ENCODE measurements around the gene MBD2. TPM values are rescaled to one million over a fixed set of nuclear protein-coding genes. Genes with fewer than 3 reads are reported as not detected.

MBD2 gene
- total RNA-seq, 1 donor from 2014 or later: 29.1 TPM

GRCh38 chr18:54203914-54204313 lies 20.6 kb downstream of the MBD2 start:
- no peak for ATAC-seq

DNA sequence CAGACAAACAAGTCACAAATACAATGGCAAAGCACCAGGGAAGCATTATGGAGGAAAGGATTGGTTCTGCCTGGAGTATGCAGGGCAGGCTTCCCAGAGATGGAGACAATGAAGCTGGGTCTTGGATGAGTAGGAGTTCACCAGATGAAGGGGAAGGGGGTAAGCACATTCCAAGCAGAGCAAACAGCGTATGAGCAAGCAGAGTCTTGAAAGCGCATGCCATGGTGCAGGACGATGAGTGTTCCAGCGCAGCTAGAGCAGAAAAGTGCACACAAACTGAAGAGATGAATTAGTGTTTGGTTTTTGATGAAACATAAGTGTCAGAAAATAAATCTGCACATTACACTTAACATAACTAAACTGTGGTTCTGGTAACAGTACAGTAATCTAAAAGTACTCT lies 21.6 kb downstream of the MBD2 start:
- ATAC-seq (no peak), DNase-seq (ENCODE audit: low spot score) (no peak)

More at GRCh38 chr18:54203914-54204313, 20.6 kb downstream of the MBD2 start:
- no peak for DNase-seq (ENCODE audit: low spot score)

DNA sequence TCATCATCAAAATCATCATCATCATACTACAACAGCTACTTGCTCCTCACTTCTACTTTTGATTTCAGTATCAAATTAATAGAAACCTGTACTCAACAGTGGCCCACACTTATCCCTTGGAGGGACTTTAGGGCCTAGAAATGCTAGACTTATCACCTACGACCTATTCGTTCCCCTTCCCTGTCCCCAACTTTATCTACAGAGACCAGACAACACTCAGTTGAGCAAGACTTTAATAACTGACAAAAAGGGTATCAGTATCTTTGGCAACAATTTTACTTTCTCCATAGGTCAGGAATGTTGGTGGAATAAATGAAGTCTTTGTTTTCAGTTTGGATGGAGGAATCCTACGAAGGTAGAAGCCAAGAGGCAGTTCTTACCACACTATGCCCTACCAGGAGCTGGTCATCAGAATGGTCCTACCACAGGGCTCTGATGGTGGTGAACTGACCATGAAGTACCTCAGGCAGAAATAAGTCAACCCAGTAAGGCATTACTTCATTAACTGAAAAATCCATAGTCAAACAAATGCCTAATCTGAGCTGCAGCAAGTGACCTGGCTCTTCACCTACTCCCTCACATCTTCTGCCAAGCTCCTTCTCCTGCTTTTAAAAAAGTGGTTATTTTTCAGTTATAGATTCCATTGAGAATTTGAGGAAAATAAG lies 26.6 kb downstream of the MBD2 start:
- no peak for DNase-seq (ENCODE audit: low spot score)
- ATAC-seq: peak; percentile 68

DNA sequence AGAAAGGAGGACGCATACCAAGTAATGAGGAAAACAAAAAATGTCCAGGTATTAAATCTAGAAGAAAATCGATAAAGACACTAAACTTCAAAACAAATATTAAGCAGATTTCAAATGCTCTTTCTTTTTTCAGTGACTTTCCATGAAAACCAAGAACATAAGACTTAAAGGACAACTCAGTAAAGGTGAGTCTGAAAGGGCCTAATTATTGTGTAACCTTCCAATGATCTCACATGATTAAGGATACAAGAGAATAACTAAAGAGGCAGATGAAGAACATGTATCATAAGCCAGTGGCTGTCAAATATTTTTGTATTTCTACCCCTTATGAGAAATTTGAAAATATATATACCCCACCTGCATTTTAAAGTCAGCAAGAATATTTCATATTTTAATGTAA lies 30.7 kb downstream of the MBD2 start:
- ATAC-seq (no peak), DNase-seq (ENCODE audit: low spot score) (no peak)

DNA sequence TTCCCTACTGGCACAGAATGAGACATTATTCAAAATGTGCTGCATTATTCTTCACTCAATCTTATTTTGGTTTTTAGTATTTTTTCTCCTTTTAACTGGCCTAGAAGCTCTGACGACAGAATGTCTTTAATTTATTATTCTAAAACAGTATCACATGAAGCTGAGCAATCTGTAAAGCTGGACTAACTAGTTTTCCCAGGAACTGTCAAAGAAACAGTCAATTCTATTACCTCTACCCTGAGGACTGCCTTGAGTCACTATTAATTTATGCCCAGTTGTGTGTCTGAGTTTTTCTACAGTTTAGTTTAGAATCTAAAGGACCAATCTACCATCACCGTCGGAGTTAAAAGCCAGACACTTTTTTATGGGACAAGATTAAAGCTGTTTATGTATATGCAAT lies 31.6 kb downstream of the MBD2 start:
- no peak for DNase-seq (ENCODE audit: low spot score)
- no peak for ATAC-seq

DNA sequence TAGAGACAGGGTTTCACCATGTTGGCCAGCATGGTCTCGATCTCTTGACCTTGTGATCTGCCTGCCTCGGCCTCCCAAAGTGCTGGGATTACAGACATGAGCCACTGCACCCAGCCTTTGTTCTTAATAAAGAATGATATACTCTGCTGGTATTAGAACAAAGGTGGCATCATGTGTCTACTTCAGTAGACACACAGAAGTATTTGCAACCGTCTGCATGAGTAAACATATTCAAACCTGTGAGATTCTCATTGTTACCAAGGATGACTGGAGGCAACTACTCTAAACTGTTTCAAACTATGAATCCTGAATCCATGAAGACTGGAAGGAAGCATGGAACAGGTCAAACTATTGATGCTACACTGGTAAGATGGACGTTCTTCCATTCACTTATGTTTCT lies 32.1 kb downstream of the MBD2 start:
- ATAC-seq: no peak

GRCh38 chr18:54191352-54191751 lies 33.1 kb downstream of the MBD2 start:
- DNase-seq (ENCODE audit: low spot score): no peak
- peak; percentile 33 for ATAC-seq

More for the DNA sequence above, 32.1 kb downstream of the MBD2 start:
- no peak for DNase-seq (ENCODE audit: low spot score)

GRCh38 chr18:54187372-54187771 lies 37.1 kb downstream of the MBD2 start:
- DNase-seq (ENCODE audit: low spot score): no peak

GRCh38 chr18:54184836-54185235 lies 39.6 kb downstream of the MBD2 start:
- no peak for ATAC-seq
- no peak for DNase-seq (ENCODE audit: low spot score)

More at GRCh38 chr18:54187372-54187771, 37.1 kb downstream of the MBD2 start:
- ATAC-seq: no peak

GRCh38 chr18:54183390-54183789 lies 41.1 kb downstream of the MBD2 start:
- DNase-seq (ENCODE audit: low spot score) (no peak), ATAC-seq (no peak)

DNA sequence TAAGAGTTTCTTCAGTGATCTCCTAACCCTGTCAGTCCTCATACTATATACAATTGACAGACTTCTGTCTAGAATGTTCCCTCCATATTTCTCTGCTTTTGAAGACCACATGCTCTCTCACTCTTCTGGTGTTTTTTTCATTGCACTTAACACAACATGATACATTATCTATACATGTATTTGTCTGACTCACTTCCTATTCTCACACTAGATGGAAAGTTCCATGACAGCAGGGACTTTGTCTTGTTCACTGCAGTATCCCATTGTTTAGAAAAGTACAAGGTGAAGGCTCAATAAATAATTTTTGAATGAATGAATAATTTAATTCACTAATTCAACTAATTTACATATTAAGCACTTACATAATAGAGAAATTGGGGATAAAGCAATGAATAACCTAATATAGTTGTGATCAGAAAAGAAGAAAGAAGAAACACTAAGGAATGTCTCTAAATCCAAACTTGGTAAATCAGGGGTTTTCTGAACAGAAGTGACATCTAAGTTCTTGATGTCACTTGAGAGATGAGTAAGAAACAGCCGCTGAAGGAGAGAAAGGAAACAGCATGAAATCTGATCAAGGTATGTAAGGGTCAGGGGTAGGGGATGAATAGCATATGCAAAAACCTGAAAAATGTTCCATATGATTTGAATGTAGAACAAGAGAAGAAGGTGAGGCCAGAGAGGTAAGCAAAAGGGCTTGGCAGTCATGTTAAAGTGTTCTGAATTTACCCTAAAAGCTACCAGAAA lies 42.4 kb downstream of the MBD2 start:
- DNase-seq (ENCODE audit: low spot score) (no peak), ATAC-seq (no peak)

DNA sequence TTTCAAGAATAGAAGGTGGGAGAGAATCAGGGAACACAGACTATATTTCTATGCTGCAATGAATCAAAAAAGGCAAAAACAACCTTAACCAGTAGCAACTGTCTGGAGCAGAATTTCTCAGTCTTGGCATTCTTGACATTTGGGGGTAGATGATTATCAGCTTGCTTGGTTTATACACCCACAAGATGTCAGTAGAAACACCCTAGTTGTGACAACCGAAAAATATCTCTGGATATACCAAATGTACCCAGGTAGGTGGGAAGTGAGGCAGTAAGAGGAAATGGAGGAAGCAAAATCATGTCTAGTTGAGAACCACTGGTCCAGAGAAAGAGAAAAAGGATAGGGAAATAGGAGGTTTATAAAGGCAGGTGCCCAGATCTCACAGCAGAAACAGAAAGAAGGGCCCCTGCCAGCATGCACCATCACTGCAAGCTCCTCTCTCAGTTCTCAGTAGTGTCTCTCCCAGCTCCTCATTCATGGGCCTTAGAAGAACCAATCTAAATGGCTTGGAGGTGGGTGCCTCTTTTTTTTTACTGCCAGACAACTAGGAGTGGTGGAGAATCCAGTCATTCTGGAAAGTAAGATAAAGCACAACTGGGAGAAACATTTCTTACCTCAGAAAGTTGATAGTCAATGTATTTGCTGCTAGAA lies 50.4 kb downstream of the MBD2 start:
- ATAC-seq (no peak), DNase-seq (ENCODE audit: low spot score) (no peak)

DNA sequence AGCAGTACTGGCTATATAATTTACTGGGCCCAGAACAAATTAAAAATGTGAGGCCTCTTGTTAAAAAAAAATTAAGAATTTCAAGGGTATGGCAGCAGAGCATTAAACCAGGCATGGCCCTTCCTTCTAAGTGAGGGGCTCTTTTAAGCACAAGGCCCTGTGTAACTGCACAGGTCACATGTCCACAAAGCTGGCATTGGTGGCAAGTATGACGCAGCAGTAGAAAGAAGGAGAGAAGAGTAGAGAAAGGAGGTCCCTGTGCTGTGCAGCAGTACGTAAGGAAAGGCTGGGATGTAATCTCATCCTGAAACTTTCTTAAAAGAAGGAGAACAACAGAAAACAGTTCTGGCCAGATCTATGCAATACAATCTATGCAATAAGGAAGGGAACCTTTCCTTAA lies 51.2 kb downstream of the MBD2 start:
- DNase-seq (ENCODE audit: low spot score): no peak
- no peak for ATAC-seq

DNA sequence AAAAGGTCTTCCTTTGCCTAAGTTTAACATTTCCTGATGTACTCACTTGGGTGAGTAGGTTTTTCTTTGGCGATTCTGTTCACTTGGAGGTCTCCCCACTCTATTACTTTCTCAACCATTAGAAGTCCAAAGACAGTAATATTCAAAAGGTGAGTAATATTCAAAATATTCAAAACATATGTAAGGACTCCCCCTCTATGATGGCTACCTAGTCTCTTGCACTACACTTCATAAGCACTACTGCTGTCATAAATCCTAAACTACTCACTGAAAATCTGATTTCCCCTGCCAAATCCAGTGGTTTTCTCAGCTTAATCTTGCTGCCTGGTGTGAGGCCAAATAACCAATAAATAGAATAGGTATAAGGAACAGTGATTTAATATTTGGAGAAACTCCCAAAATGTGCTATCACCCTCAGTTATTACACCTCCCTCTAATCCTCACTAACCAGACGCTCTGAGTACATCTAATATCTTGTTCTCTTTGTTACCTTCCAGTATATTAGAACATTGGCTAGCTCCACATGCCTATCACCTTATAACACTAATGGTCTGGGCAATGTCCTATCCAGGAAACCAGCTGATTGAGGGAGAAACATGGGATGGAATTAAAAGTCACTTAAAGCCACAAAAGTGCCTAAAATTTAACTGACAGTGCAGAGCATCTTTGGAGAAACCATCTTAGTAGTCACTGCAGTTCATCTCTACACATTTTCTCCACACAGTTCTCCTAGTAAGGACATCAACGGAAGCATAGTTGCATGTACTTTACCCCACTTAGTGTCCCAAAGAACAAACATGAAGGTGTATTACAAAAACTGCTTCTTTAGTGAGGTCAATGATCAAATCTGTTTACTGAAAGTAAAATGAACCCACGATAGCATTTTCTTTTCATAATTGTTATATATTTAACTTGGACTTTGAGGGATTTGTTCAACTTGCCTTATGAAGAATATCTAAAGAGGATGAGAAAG lies 54.8 kb downstream of the MBD2 start:
- DNase-seq (ENCODE audit: low spot score) (no peak), ATAC-seq (peak; percentile 56)

- no peak for ATAC-seq
- DNase-seq (ENCODE audit: low spot score): no peak
These were observed 59.0 kb downstream of the MBD2 start for GRCh38 chr18:54165450-54165849.

DNA sequence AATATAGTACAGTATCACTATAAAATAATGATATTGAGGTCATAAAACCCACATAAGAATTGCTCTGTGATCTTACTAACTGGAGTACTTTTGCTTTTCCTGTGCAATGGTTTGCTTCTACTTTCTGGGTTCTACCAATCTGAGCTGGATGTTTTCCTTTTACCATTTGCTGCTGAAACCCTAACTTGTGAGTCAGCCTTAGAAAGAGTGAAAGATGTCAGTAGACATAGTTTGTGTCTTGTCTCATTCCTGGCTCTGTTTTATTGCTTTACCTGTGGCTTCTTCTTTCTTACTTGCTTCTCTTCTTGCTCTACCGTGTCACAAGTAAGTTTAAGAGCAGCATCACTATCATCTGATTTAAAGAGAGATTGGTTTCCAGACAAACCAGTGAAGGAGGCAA lies 61.0 kb downstream of the MBD2 start:
- no peak for DNase-seq (ENCODE audit: low spot score)

GRCh38 chr18:54162431-54162830 lies 62.0 kb downstream of the MBD2 start:
- DNase-seq (ENCODE audit: low spot score) (no peak), ATAC-seq (no peak)

More for the DNA sequence above, 61.0 kb downstream of the MBD2 start:
- no peak for ATAC-seq

- ATAC-seq (no peak), DNase-seq (ENCODE audit: low spot score) (no peak)
These were observed 63.2 kb downstream of the MBD2 start for GRCh38 chr18:54161267-54161666.

DNA sequence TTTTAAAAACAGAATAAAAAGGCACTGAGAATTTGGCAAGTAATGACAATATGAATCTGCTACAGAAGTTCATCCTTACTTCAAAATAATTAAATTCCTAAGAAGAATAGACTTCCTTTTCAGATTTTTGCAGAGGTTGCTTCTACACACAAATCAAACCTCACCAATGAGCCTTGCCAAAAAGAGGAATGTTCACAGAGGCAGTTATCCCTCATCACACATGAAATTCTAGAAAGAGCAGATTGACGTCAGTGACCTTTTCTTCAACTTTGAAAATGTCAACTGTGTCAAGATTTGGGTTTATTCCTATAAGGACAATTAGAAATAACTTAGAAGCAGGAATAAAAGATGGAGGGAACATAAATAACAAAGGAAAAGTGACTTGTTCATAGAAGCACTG lies 64.6 kb downstream of the MBD2 start:
- no peak for DNase-seq (ENCODE audit: low spot score)

DNA sequence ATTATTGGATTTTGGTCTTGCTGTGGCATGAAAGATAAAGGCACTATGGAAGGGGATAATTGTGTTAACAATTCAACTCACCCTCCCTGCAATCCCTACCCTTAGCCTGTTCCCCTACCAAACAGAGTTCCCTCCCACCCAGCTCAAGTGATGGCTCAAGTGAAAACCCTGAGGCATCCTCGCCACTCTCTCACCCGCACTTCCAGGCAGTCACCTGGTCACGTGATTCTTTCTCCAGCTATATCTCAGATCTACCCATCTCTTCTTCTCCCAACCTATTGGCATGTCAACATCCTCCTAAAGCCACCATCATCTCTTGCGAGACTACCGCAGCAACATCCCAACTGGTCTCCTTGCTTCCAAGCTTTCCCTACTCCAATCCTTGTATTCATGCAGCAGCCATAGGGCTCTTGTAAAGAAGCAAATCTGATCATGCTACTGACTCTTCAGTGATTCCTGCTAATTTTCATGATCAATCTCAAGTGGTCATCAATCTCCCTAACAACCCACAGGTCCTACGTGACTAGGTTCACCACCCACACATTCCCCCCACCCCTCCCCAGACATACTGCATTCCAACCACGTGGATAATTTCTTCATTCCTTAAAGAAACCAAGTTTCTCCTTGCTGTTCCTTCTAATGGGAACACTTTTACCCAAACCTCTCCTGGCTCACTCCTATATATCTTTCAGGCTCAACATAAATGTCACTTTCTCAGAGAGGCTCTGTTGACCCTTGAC lies 66.7 kb downstream of the MBD2 start:
- ATAC-seq (no peak), DNase-seq (ENCODE audit: low spot score) (no peak)

More for the DNA sequence above, 64.6 kb downstream of the MBD2 start:
- ATAC-seq: no peak

All from left lobe of liver (tissue), 2 donors.